ENCODE measurements around the gene TMEM170A. TPM values are rescaled to one million over a fixed set of nuclear protein-coding genes. Genes with fewer than 3 reads are reported as not detected.
"Not testable (repeated sequence)": the region's sequence is repeated elsewhere in the genome, so short reads cannot be mapped to it uniquely, and the experiment has no call there.

Gene TMEM170A
- total RNA-seq, 1 donor from 2014 or later = 46.4 TPM

- H3K4me3 Mint-ChIP-seq = peak within 1 kb of the TSS; percentile 89
Measured at GRCh38 chr16:75432828-75433731, 31.4 kb downstream of the TMEM170A start, which contains the start of gene CFDP1. CFDP1 (minus strand) TSS chr16:75433503; CDS start chr16:75433352, 151 bp downstream.

GRCh38 chr16:75429621-75430403 is 34.7 kb downstream of the TMEM170A start:
- no peak for DNase-seq (ENCODE audit: extremely low spot score, unreplicated experiment)
- H3K27ac Mint-ChIP-seq = peak overlapping the region; percentile 32

More at GRCh38 chr16:75432828-75433731, 31.4 kb downstream of the TMEM170A start, which contains the start of gene CFDP1:
- no peak for TF ChIP-seq CTCF (conservative IDR thresholded peaks at IDR 0.05)
- Mint-ChIP-seq H3K27me3 (no peaks in the 10 kb centered on the region), H3K27ac (peak within 1 kb of the TSS; percentile 94), H3K9me3 (peaks cover 4% of the 10 kb centered on the region), H3K4me1 (ENCODE audit: unreplicated experiment) (peaks cover 13% of the 10 kb centered on the region), H3K36me3 (peaks cover 8% of the 10 kb centered on the region)
- peak; percentile 98 for DNase-seq (ENCODE audit: extremely low spot score, unreplicated experiment)

GRCh38 chr16:75426524-75426923 is 38.0 kb downstream of the TMEM170A start:
- H3K4me3 Mint-ChIP-seq; H3K27ac Mint-ChIP-seq; DNase-seq (ENCODE audit: extremely low spot score, unreplicated experiment); H3K9me3 Mint-ChIP-seq; H3K27me3 Mint-ChIP-seq: not testable (repeated sequence)
- Mint-ChIP-seq H3K36me3 (peaks cover 13% of the 10 kb centered on the region), H3K4me1 (ENCODE audit: unreplicated experiment) (peaks cover 11% of the 10 kb centered on the region)

More at GRCh38 chr16:75429621-75430403, 34.7 kb downstream of the TMEM170A start:
- Mint-ChIP-seq H3K9me3 (no peaks in the 10 kb centered on the region), H3K4me1 (ENCODE audit: unreplicated experiment) (peaks cover 13% of the 10 kb centered on the region), H3K36me3 (peaks cover 12% of the 10 kb centered on the region), H3K4me3 (peak overlapping the region; percentile 71), H3K27me3 (no peaks in the 10 kb centered on the region)
- TF ChIP-seq CTCF (conservative IDR thresholded peaks at IDR 0.05) = no peak

GRCh38 chr16:75424105-75424762 is 40.3 kb downstream of the TMEM170A start:
- H3K4me3 Mint-ChIP-seq; H3K9me3 Mint-ChIP-seq; DNase-seq (ENCODE audit: extremely low spot score, unreplicated experiment); H3K36me3 Mint-ChIP-seq; H3K27me3 Mint-ChIP-seq: not testable (repeated sequence)
- Mint-ChIP-seq H3K27ac (peak overlapping the region; percentile 68), H3K4me1 (ENCODE audit: unreplicated experiment) (peaks cover 23% of the 10 kb centered on the region)

GRCh38 chr16:75423723-75424104 is 40.8 kb downstream of the TMEM170A start:
- H3K9me3 Mint-ChIP-seq = no peaks in the 10 kb centered on the region
- DNase-seq (ENCODE audit: extremely low spot score, unreplicated experiment) = no peak
- H3K27me3 Mint-ChIP-seq = no peaks in the 10 kb centered on the region
- peak overlapping the region; percentile 68 for H3K27ac Mint-ChIP-seq
- H3K4me1 Mint-ChIP-seq (ENCODE audit: unreplicated experiment) = peaks cover 23% of the 10 kb centered on the region
- TF ChIP-seq CTCF (conservative IDR thresholded peaks at IDR 0.05) = no peak
- H3K36me3 Mint-ChIP-seq = peaks cover 8% of the 10 kb centered on the region
- H3K4me3 Mint-ChIP-seq = no peak overlapping the region

- Mint-ChIP-seq H3K4me1 (ENCODE audit: unreplicated experiment) (peaks cover 31% of the 10 kb centered on the region), H3K36me3 (peaks cover 7% of the 10 kb centered on the region), H3K27ac (peak overlapping the region; percentile 77), H3K9me3 (peaks cover 6% of the 10 kb centered on the region), H3K4me3 (peak overlapping the region; percentile 61), H3K27me3 (no peaks in the 10 kb centered on the region)
- DNase-seq (ENCODE audit: extremely low spot score, unreplicated experiment) = no peak
- TF ChIP-seq CTCF (conservative IDR thresholded peaks at IDR 0.05) = no peak
Measured at GRCh38 chr16:75421820-75422126, 42.7 kb downstream of the TMEM170A start.

Data from type B pancreatic cell (in vitro differentiated cells).